Epithelial cell of proximal tubule (primary cell): ENCODE data around the gene AREL1. TPM values are rescaled to one million over a fixed set of nuclear protein-coding genes. Genes with fewer than 3 reads are reported as not detected.

ENCODE experiments used
- DNase-seq: peaks from one replicate; pipeline ENCODE4 v3.0.0-alpha.2; 2011; ENCODE audit warnings: low read depth
- H3K4me3 ChIP-seq: 2 replicates; pipeline ENCODE4 v1.5.1; 2011; ENCODE audit warnings: low read depth, mild to moderate bottlenecking, low read length
- CTCF ChIP-seq: conservative IDR thresholded peaks from 2 replicates; pipeline ENCODE4 v1.5.1; 2012; ENCODE audit warnings: low read depth, mild to moderate bottlenecking, low read length
- total RNA-seq: library from RNA; depleted of rRNA; stranded (reverse); fragments of >200 nt; gene quantifications from 2 replicates; pipeline ENCODE4 v1.2.3, GENCODE V29; 2015

Gene AREL1
- total RNA-seq, 1 donor from 2014 or later: 35.7 TPM

- DNase-seq: no peak
- H3K4me3 ChIP-seq: no peak overlapping the region
- TF ChIP-seq CTCF: no peak
Measured at GRCh38 chr14:74654931-74655330, 57.9 kb downstream of the AREL1 start.

GRCh38 chr14:74653386-74654138, 59.3 kb downstream of the AREL1 start:
- no peak overlapping the region for H3K4me3 ChIP-seq
- DNase-seq: no peak
- no peak for TF ChIP-seq CTCF

GRCh38 chr14:74652541-74652940, 60.3 kb downstream of the AREL1 start:
- TF ChIP-seq CTCF: no peak
- no peak overlapping the region for H3K4me3 ChIP-seq
- no peak for DNase-seq

GRCh38 chr14:74650927-74651686, 61.8 kb downstream of the AREL1 start:
- no peak for TF ChIP-seq CTCF
- no peak overlapping the region for H3K4me3 ChIP-seq
- no peak for DNase-seq

GRCh38 chr14:74649673-74650072, 63.2 kb downstream of the AREL1 start:
- DNase-seq: no peak
- TF ChIP-seq CTCF: no peak
- H3K4me3 ChIP-seq: no peak overlapping the region

- TF ChIP-seq CTCF: no peak
- DNase-seq: no peak
- H3K4me3 ChIP-seq: no peak overlapping the region
Measured at GRCh38 chr14:74649167-74649566, 63.7 kb downstream of the AREL1 start.
